NOMO-1 (cell line): ENCODE measurements around the gene GRB10.
A peak's percentile ranks its signal among the peaks of the same experiment; 100 is the strongest.

Source experiments
- DNase-seq, 2 experiments: peaks; one replicate each; lab custom pipeline; 2025; ENCODE audit not compliant: unreplicated experiment in 2 of 2; lab: John Stamatoyannopoulos, UW

The GRB10 gene

GRCh38 chr7:50803359-50804337, 21.0 kb upstream of the GRB10 start:
- no peak for DNase-seq

- no peak for DNase-seq
Observed at GRCh38 chr7:50801907-50802306, 19.2 kb upstream of the GRB10 start.

- no peak for DNase-seq
Observed at GRCh38 chr7:50799873-50800272, 17.2 kb upstream of the GRB10 start.

- DNase-seq: no peak
Observed at GRCh38 chr7:50798126-50798525, 15.4 kb upstream of the GRB10 start.

- no peak for DNase-seq
Observed at GRCh38 chr7:50795831-50796230, 13.1 kb upstream of the GRB10 start.

GRCh38 chr7:50795253-50795652, 12.6 kb upstream of the GRB10 start:
- no peak for DNase-seq

GRCh38 chr7:50793947-50794570, 11.4 kb upstream of the GRB10 start:
- no peak for DNase-seq

GRCh38 chr7:50793120-50793946, 10.6 kb upstream of the GRB10 start:
- DNase-seq: peak; percentile 22 to 52

GRCh38 chr7:50792342-50793119, 9.8 kb upstream of the GRB10 start:
- DNase-seq: peak; percentile 7 to 14

- DNase-seq: peak in 1 of 2 experiments; percentile 10
Observed at GRCh38 chr7:50791938-50792341, 9.2 kb upstream of the GRB10 start.

- DNase-seq: no peak
Observed at GRCh38 chr7:50791363-50791937, 8.8 kb upstream of the GRB10 start.

- DNase-seq: no peak
Observed at GRCh38 chr7:50790381-50790780, 7.7 kb upstream of the GRB10 start.

GRCh38 chr7:50788382-50788781, 5.7 kb upstream of the GRB10 start:
- DNase-seq: no peak

GRCh38 chr7:50787825-50788224, 5.1 kb upstream of the GRB10 start:
- no peak for DNase-seq

GRCh38 chr7:50785346-50785745, 2.6 kb upstream of the GRB10 start:
- DNase-seq: no peak

- no peak for DNase-seq
Observed at GRCh38 chr7:50783801-50784507, 1.3 kb upstream of the GRB10 start.

- no peak for DNase-seq
Observed at GRCh38 chr7:50783303-50783702, 607 bp upstream of the GRB10 start.

- DNase-seq: no peak
Observed at GRCh38 chr7:50781381-50782293, 1.1 kb downstream of the GRB10 start.
